H9 (cell line): Measurements from ENCODE around the gene CTAGE1. TPM values are rescaled to one million over a fixed set of nuclear protein-coding genes. Genes with fewer than 3 reads are reported as not detected.

ENCODE experiments used
- DNase-seq: peaks from one replicate; pipeline ENCODE4 v3.0.0-alpha.2; 2017
- H2AFZ ChIP-seq: one replicate; pipeline ENCODE4 v1.6.1; 2013; ENCODE audit warnings: mild to moderate bottlenecking, low read length, control low read depth, moderate library complexity
- H2AK5ac ChIP-seq: 2 replicates; pipeline ENCODE4 v1.6.1; 2013; ENCODE audit warnings: low read length, control low read depth, mixed read lengths; ENCODE audit not compliant: insufficient read length
- H2BK120ac ChIP-seq: one replicate; pipeline ENCODE4 v1.6.1; 2013; ENCODE audit warnings: low read depth, mild to moderate bottlenecking, low read length, control low read depth, inconsistent platforms; ENCODE audit not compliant: poor library complexity, severe bottlenecking
- H2BK12ac ChIP-seq: 2 replicates; pipeline ENCODE4 v1.6.1; 2013; ENCODE audit warnings: low read length, control low read depth, mixed read lengths, low read depth; ENCODE audit not compliant: insufficient read length
- H2BK15ac ChIP-seq: 2 replicates; pipeline ENCODE4 v1.6.1; 2013; ENCODE audit warnings: low read depth, low read length, control low read depth
- H2BK20ac ChIP-seq: one replicate; pipeline ENCODE4 v1.6.1; 2013; ENCODE audit warnings: low read depth, mild to moderate bottlenecking, low read length, control low read depth, inconsistent platforms; ENCODE audit not compliant: poor library complexity, severe bottlenecking
- H2BK5ac ChIP-seq: 2 replicates; pipeline ENCODE4 v1.6.1; 2013; ENCODE audit warnings: low read length, control low read depth, mixed read lengths; ENCODE audit not compliant: insufficient read length
- H3K14ac ChIP-seq: 2 replicates; pipeline ENCODE4 v1.6.1; 2013; ENCODE audit warnings: low read length, control low read depth; ENCODE audit not compliant: insufficient read depth
- H3K18ac ChIP-seq: 2 replicates; pipeline ENCODE4 v1.6.1; 2013; ENCODE audit warnings: low read depth, mild to moderate bottlenecking, mixed read lengths, low read length, control low read depth; ENCODE audit not compliant: insufficient read length
- H3K23ac ChIP-seq: 2 replicates; pipeline ENCODE4 v1.6.1; 2013; ENCODE audit warnings: low read length, control low read depth, mixed read lengths, low read depth; ENCODE audit not compliant: insufficient read length
- H3K23me2 ChIP-seq: 2 replicates; pipeline ENCODE4 v1.6.1; 2013; ENCODE audit warnings: low read depth, mild to moderate bottlenecking, mixed read lengths, low read length, control low read depth; ENCODE audit not compliant: insufficient read length, poor library complexity, severe bottlenecking
- H3K27ac ChIP-seq: 2 replicates; pipeline ENCODE4 v1.5.1; 2013; ENCODE audit warnings: low read length, control low read depth, mixed read lengths, low read depth; ENCODE audit not compliant: insufficient read length
- H3K27me3 ChIP-seq: 2 replicates; pipeline ENCODE4 v1.6.1; 2013; ENCODE audit warnings: low read length, control low read depth, inconsistent platforms; ENCODE audit not compliant: insufficient read depth
- H3K4ac ChIP-seq: 2 replicates; pipeline ENCODE4 v1.6.1; 2013; ENCODE audit warnings: low read depth, mild to moderate bottlenecking, control low read depth, inconsistent platforms, low read length, moderate library complexity
- H3K4me1 ChIP-seq: 2 replicates; pipeline ENCODE4 v1.6.1; 2013; ENCODE audit warnings: low read length, control low read depth, inconsistent platforms; ENCODE audit not compliant: insufficient read depth
- H3K4me2 ChIP-seq: 2 replicates; pipeline ENCODE4 v1.6.1; 2013; ENCODE audit warnings: low read length, control low read depth, mixed read lengths; ENCODE audit not compliant: insufficient read length, insufficient read depth
- H3K56ac ChIP-seq: 2 replicates; pipeline ENCODE4 v1.6.1; 2013; ENCODE audit warnings: low read depth, mild to moderate bottlenecking, mixed read lengths, low read length, control low read depth; ENCODE audit not compliant: insufficient read length
- H3K79me1 ChIP-seq: 2 replicates; pipeline ENCODE4 v1.6.1; 2013; ENCODE audit warnings: low read depth, mild to moderate bottlenecking, moderate library complexity, low read length, control low read depth, inconsistent platforms; ENCODE audit not compliant: insufficient read depth, poor library complexity, severe bottlenecking
- H3K79me2 ChIP-seq: 2 replicates; pipeline ENCODE4 v1.6.1; 2013; ENCODE audit warnings: low read length, control low read depth, inconsistent platforms; ENCODE audit not compliant: insufficient read depth
- H3K9ac ChIP-seq: 2 replicates; pipeline ENCODE4 v1.6.1; 2013; ENCODE audit warnings: low read length, control low read depth, mixed read lengths; ENCODE audit not compliant: insufficient read length; ENCODE audit errors: extremely low read depth
- H3K9me3 ChIP-seq: one replicate; pipeline ENCODE4 v1.6.1; 2013; ENCODE audit warnings: low read depth, low read length, inconsistent platforms; ENCODE audit not compliant: control insufficient read depth
- H3T11ph ChIP-seq: one replicate; pipeline ENCODE4 v1.6.1; 2013; ENCODE audit warnings: mild to moderate bottlenecking, low read length, control low read depth, inconsistent platforms
- H4K20me1 ChIP-seq: one replicate; pipeline ENCODE4 v1.6.1; 2013; ENCODE audit not compliant: control insufficient read depth, insufficient read length, insufficient read depth
- H4K5ac ChIP-seq: 2 replicates; pipeline ENCODE4 v1.6.1; 2013; ENCODE audit warnings: low read depth, mild to moderate bottlenecking, mixed read lengths, low read length, control low read depth; ENCODE audit not compliant: insufficient read length
- H4K8ac ChIP-seq: replicated peaks from 2 replicates; pipeline ENCODE4 v1.6.1; 2013; ENCODE audit warnings: low read length, control low read depth, mixed read lengths, low read depth; ENCODE audit not compliant: insufficient read length
- H4K91ac ChIP-seq: 2 replicates; pipeline ENCODE4 v1.6.1; 2013; ENCODE audit warnings: low read depth, mild to moderate bottlenecking, moderate library complexity, mixed read lengths, low read length, control low read depth; ENCODE audit not compliant: insufficient read length
- H3K27ac Mint-ChIP-seq, 3 experiments: 2 replicates in 2 of 3; 3 replicates in 1 of 3; pipeline ENCODE4 v1.8.0; 2020 to 2021; ENCODE audit warnings: mixed read lengths in 3 of 3, mild to moderate bottlenecking in 1 of 3, moderate library complexity in 1 of 3
- H3K27me3 Mint-ChIP-seq: 2 replicates; pipeline ENCODE4 v1.8.0; 2021; ENCODE audit warnings: low read depth, mild to moderate bottlenecking, moderate library complexity, mixed read lengths
- H3K36me3 Mint-ChIP-seq, 3 experiments: 2 replicates in 2 of 3; 3 replicates in 1 of 3; pipeline ENCODE4 v1.8.0; 2020 to 2021; ENCODE audit warnings: low read depth in 3 of 3, mixed read lengths in 3 of 3; ENCODE audit not compliant: insufficient read depth in 1 of 3
- H3K4me1 Mint-ChIP-seq, 2 experiments: 2 replicates each; pipeline ENCODE4 v1.8.0; 2020; ENCODE audit warnings: mixed read lengths in 2 of 2
- H3K4me3 Mint-ChIP-seq, 2 experiments: 2 replicates in 1 of 2; 3 replicates in 1 of 2; pipeline ENCODE4 v1.8.0; 2020 to 2021; ENCODE audit warnings: mild to moderate bottlenecking in 2 of 2, mixed read lengths in 2 of 2, moderate library complexity in 1 of 2
- H3K9me3 Mint-ChIP-seq, 2 experiments: 2 replicates in 1 of 2; 3 replicates in 1 of 2; pipeline ENCODE4 v1.8.0; 2020; ENCODE audit warnings: mild to moderate bottlenecking in 2 of 2, mixed read lengths in 2 of 2, moderate library complexity in 1 of 2
- CTCF ChIP-seq: fragments of 200-600 bp; sonication (generic); conservative IDR thresholded peaks from 3 replicates; pipeline ENCODE4 v1.8.0; 2021; ENCODE audit warnings: antibody characterized with exemption, mild to moderate bottlenecking
- WGBS: extraction: QIAGEN DNeasy Blood & Tissue Kit; methylation state at CpG from one replicate; pipeline ENCODE4 v1.1.7; 2013; ENCODE audit warnings: missing lambda C conversion rate, low lambda C conversion rate, mixed read lengths; ENCODE audit not compliant: insufficient read length; ENCODE audit errors: extremely low coverage; 5-methylcytosine and 5-hydroxymethylcytosine counted together
- total RNA-seq: library from RNA; stranded (reverse); gene quantifications from 2 replicates; pipeline ENCODE4 v1.2.1, GENCODE V29; 2021

Gene CTAGE1
- total RNA-seq, 1 experiment from 2014 or later = not detected

- H3K79me1 ChIP-seq = no peaks in the 10 kb centered on the region
- H4K20me1 ChIP-seq = no peaks in the 10 kb centered on the region
- H3K27ac ChIP-seq = no peak overlapping the region
- H2BK120ac ChIP-seq = no peak overlapping the region
- no peak overlapping the region for H3K14ac ChIP-seq
- H3K9ac ChIP-seq = no peak overlapping the region
- no peak overlapping the region for H3K18ac ChIP-seq
- H2AK5ac ChIP-seq = no peak overlapping the region
- H3K4ac ChIP-seq = no peak overlapping the region
- H2AFZ ChIP-seq = no peak overlapping the region
- H2BK12ac ChIP-seq = no peak overlapping the region
- no peak overlapping the region for H3K56ac ChIP-seq
- no peak overlapping the region for H3T11ph ChIP-seq
- H3K4me2 ChIP-seq = no peak overlapping the region
- Mint-ChIP-seq H3K36me3 (no peaks in the 10 kb centered on the region), H3K9me3 (no peaks in the 10 kb centered on the region; a peak in 1 of 5 replicates), H3K27ac (no peak overlapping the region), H3K4me3 (no peak overlapping the region), H3K27me3 (peaks cover 8% of the 10 kb centered on the region; the same call in 1 of the 2 replicates), H3K4me1 (peaks cover 12 to 19% of the 10 kb centered on the region in 2 experiments)
- H2BK15ac ChIP-seq = no peak overlapping the region
- no peaks in the 10 kb centered on the region for H3K27me3 ChIP-seq
- H3K23ac ChIP-seq = no peak overlapping the region
- no peaks in the 10 kb centered on the region for H3K9me3 ChIP-seq
- no peak for TF ChIP-seq CTCF
- no CpG with 5 or more reads among the region's 2 CpGs for WGBS
- no peak overlapping the region for H2BK5ac ChIP-seq
- H2BK20ac ChIP-seq = no peak overlapping the region
- DNase-seq = no peak
- no peak overlapping the region for H4K91ac ChIP-seq
- no peak overlapping the region for H4K8ac ChIP-seq
- H3K23me2 ChIP-seq = no peaks in the 10 kb centered on the region
- H4K5ac ChIP-seq = no peak overlapping the region
- no peaks in the 10 kb centered on the region for H3K4me1 ChIP-seq
- no peaks in the 10 kb centered on the region for H3K79me2 ChIP-seq
Measured at GRCh38 chr18:22459491-22459890, 41.8 kb upstream of the CTAGE1 start.
